Measurements from ENCODE around the gene ULBP3. TPM values are rescaled to one million over a fixed set of nuclear protein-coding genes. Genes with fewer than 3 reads are reported as not detected.
"Not testable (repeated sequence)": the region's sequence is repeated elsewhere in the genome, so short reads cannot be mapped to it uniquely, and the experiment has no call there.

Gene ULBP3
- total and polyA plus RNA-seq, 5 experiments from 2014 or later: 0.40 to 1.3 (median 0.93) TPM; not detected in 2

- Mint-ChIP-seq H3K4me1 (peaks cover 9 to 16% (median 10%) of the 10 kb centered on the region in 4 donors), H3K9me3 (peaks cover 0 to under 1% (median 0%) of the 10 kb centered on the region in 9 donors), H3K27ac (no peak overlapping the region), H3K27me3 (peaks cover 28 to 65% (median 51%) of the 10 kb centered on the region in 5 donors), H3K36me3 (no peaks in the 10 kb centered on the region), H3K4me3 (no peak overlapping the region)
- DNase-seq (no peak), ATAC-seq (no peak)
- POLR2A ChIA-PET: no interaction called here
These were observed 49.9 kb downstream of the ULBP3 start for GRCh38 chr6:150018846-150019580.

- not testable (repeated sequence) for ATAC-seq, H3K36me3 Mint-ChIP-seq, H3K27ac Mint-ChIP-seq, DNase-seq, H3K9me3 Mint-ChIP-seq, H3K4me3 Mint-ChIP-seq
- Mint-ChIP-seq H3K27me3 (peaks cover 40 to 81% (median 61%) of the 10 kb centered on the region in 5 donors), H3K4me1 (peaks cover 12 to 20% (median 13%) of the 10 kb centered on the region in 4 donors)
- POLR2A ChIA-PET: interaction anchor here (1.3 kb wide), 1 partner anchor 10 kb away, joined by 3 read pairs; no protein-coding TSS in a partner anchor
These were observed 51.8 kb downstream of the ULBP3 start for GRCh38 chr6:150017186-150017521.

GRCh38 chr6:150016324-150017185, 52.4 kb downstream of the ULBP3 start:
- H3K4me3 Mint-ChIP-seq: peak overlapping the region in 1 of 10 donors; percentile 13
- POLR2A ChIA-PET: interaction anchor here (1.3 kb wide), 1 partner anchor 10 kb away, joined by 3 read pairs; no protein-coding TSS in a partner anchor
- peaks cover 12 to 20% (median 13%) of the 10 kb centered on the region in 4 donors for H3K4me1 Mint-ChIP-seq
- ATAC-seq (peak; percentile 83 to 87), DNase-seq (peak in 9 of 10 donors; percentile 24 to 81 (median 60))
- no peaks in the 10 kb centered on the region for H3K36me3 Mint-ChIP-seq
- no peak overlapping the region for H3K27ac Mint-ChIP-seq
- H3K9me3 Mint-ChIP-seq: peaks cover 0 to 3% (median 0%) of the 10 kb centered on the region in 9 donors
- H3K27me3 Mint-ChIP-seq: peaks cover 40 to 83% (median 61%) of the 10 kb centered on the region in 5 donors

GRCh38 chr6:150015281-150016001, 53.5 kb downstream of the ULBP3 start:
- H3K27ac Mint-ChIP-seq: peak overlapping the region in 1 of 10 donors; percentile 7
- H3K36me3 Mint-ChIP-seq, H3K9me3 Mint-ChIP-seq, POLR2A ChIA-PET, DNase-seq: not testable (repeated sequence)
- peak overlapping the region in 3 of 10 donors; percentile 2 to 24 (median 10) for H3K4me3 Mint-ChIP-seq
- peaks cover 46 to 86% (median 63%) of the 10 kb centered on the region in 5 donors for H3K27me3 Mint-ChIP-seq
- peaks cover 12 to 20% (median 13%) of the 10 kb centered on the region in 4 donors for H3K4me1 Mint-ChIP-seq
- peak; percentile 50 to 54 for ATAC-seq

GRCh38 chr6:150014623-150015280, 54.2 kb downstream of the ULBP3 start:
- Mint-ChIP-seq H3K4me1 (peaks cover 12 to 20% (median 13%) of the 10 kb centered on the region in 4 donors), H3K27me3 (peaks cover 53 to 88% (median 68%) of the 10 kb centered on the region in 5 donors), H3K4me3 (peak overlapping the region in 3 of 10 donors; percentile 22 to 30 (median 24))
- H3K36me3 Mint-ChIP-seq, DNase-seq, POLR2A ChIA-PET, H3K27ac Mint-ChIP-seq, H3K9me3 Mint-ChIP-seq: not testable (repeated sequence)
- peak in 1 of 2 donors; percentile 25 for ATAC-seq

- POLR2A ChIA-PET, ATAC-seq, H3K27ac Mint-ChIP-seq: not testable (repeated sequence)
These were observed 54.9 kb downstream of the ULBP3 start for GRCh38 chr6:150013785-150014622.

GRCh38 chr6:150012846-150013784, 55.8 kb downstream of the ULBP3 start:
- DNase-seq, ATAC-seq, POLR2A ChIA-PET, H3K9me3 Mint-ChIP-seq, H3K36me3 Mint-ChIP-seq: not testable (repeated sequence)
- Mint-ChIP-seq H3K27ac (peak overlapping the region in 1 of 10 donors; percentile 46), H3K4me3 (peak overlapping the region in 1 of 10 donors; percentile 65), H3K27me3 (peaks cover 56 to 90% (median 73%) of the 10 kb centered on the region in 5 donors), H3K4me1 (peaks cover 12 to 20% (median 13%) of the 10 kb centered on the region in 4 donors)

More at GRCh38 chr6:150013785-150014622, 54.9 kb downstream of the ULBP3 start:
- peaks cover 56 to 90% (median 73%) of the 10 kb centered on the region in 5 donors for H3K27me3 Mint-ChIP-seq
- not testable (repeated sequence) for H3K36me3 Mint-ChIP-seq, DNase-seq, H3K9me3 Mint-ChIP-seq
- H3K4me1 Mint-ChIP-seq: peaks cover 12 to 20% (median 13%) of the 10 kb centered on the region in 4 donors
- peak overlapping the region; percentile 16 to 66 (median 54) for H3K4me3 Mint-ChIP-seq

Other genes starting within 250 kb of the ULBP3 start
- gene LRP11, start 204.8 kb downstream of the ULBP3 start, total RNA-seq: 1 to 10 TPM; 1.4 to 1.8 TPM
- under 1 TPM; 0.33 to 0.43 (median 0.37) TPM for gene LRP11, start 204.8 kb downstream of the ULBP3 start, polyA plus RNA-seq
- gene RAET1E, start 171.0 kb downstream of the ULBP3 start, total RNA-seq: not detected
- not detected for gene RAET1E, start 171.0 kb downstream of the ULBP3 start, polyA plus RNA-seq
- gene RAET1G, start 146.0 kb downstream of the ULBP3 start, total RNA-seq: not detected
- gene RAET1G, start 146.0 kb downstream of the ULBP3 start, polyA plus RNA-seq: not detected
- gene ULBP2, start 127.1 kb downstream of the ULBP3 start, total RNA-seq: not detected
- gene ULBP2, start 127.1 kb downstream of the ULBP3 start, polyA plus RNA-seq: under 1 TPM in 2 of 3 donors, not detected in 1; 0.37 to 0.41 TPM
- under 1 TPM in 1 of 2 experiments, not detected in 1; 0.16 TPM for gene ULBP1, start 105.2 kb downstream of the ULBP3 start, total RNA-seq
- gene ULBP1, start 105.2 kb downstream of the ULBP3 start, polyA plus RNA-seq: not detected
- gene RAET1L, start 43.6 kb downstream of the ULBP3 start, total RNA-seq: not detected
- not detected for gene RAET1L, start 43.6 kb downstream of the ULBP3 start, polyA plus RNA-seq
- gene PPP1R14C, start 73.9 kb upstream of the ULBP3 start, total RNA-seq: not detected
- under 1 TPM in 1 of 3 donors, not detected in 2; 0.24 TPM for gene PPP1R14C, start 73.9 kb upstream of the ULBP3 start, polyA plus RNA-seq